Left ventricle myocardium inferior (tissue), 1 donor: ENCODE measurements around the gene ZNF710. TPM values are rescaled to one million over a fixed set of nuclear protein-coding genes. Genes with fewer than 3 reads are reported as not detected.
"Not testable (repeated sequence)": the region's sequence is repeated elsewhere in the genome, so short reads cannot be mapped to it uniquely, and the experiment has no call there.

Experiments
- DNase-seq: peaks from one replicate; pipeline ENCODE4 v3.0.0-alpha.2; 2020
- H3K27ac ChIP-seq: fragments of 200-600 bp; replicated peaks from 2 replicates; pipeline ENCODE4 v1.8.0; 2021
- H3K27me3 ChIP-seq: fragments of 200-600 bp; 2 replicates; pipeline ENCODE4 v1.8.0; 2021; ENCODE audit warnings: low read depth
- H3K36me3 ChIP-seq: fragments of 200-600 bp; 2 replicates; pipeline ENCODE4 v1.8.0; 2021
- H3K4me1 ChIP-seq: fragments of 200-600 bp; 2 replicates; pipeline ENCODE4 v1.8.0; 2021
- H3K4me3 ChIP-seq: fragments of 200-600 bp; 2 replicates; pipeline ENCODE4 v1.8.0; 2021; ENCODE audit warnings: mild to moderate bottlenecking, moderate library complexity
- H3K9me3 ChIP-seq: fragments of 200-600 bp; replicated peaks from 2 replicates; pipeline ENCODE4 v1.8.0; 2021
- intact Hi-C: fragments of 100-400 bp; cut with micrococcal nuclease; formaldehyde crosslinking; loops from one replicate; pipeline ENCODE4 v1.11.0; 2022
- long read RNA-seq: library from polyadenylated mRNA; unstranded; transcript quantifications from one replicate; pipeline ENCODE4 v2.0.0, GENCODE V29; 2021
- total RNA-seq: library from RNA; stranded (reverse); fragmentation: NEBNext Ultra II Directional; extraction: Animal tissue kit (Norgen Biotek cat#: 25700); gene quantifications from one replicate; pipeline ENCODE4 v1.2.1, GENCODE V29; 2021
- TF ChIP-seq, protein P1 (sequence below): fragments of 200-600 bp; IDR thresholded peaks from 2 replicates; pipeline ENCODE4 v1.8.0; 2021; ENCODE audit warnings: antibody characterized with exemption, mild to moderate bottlenecking, borderline replicate concordance
- donor health status: DM: no; HTN: yes; CAD: no; lungs with severe emphysema.

Gene ZNF710
- 5.5 TPM for total RNA-seq
- long read RNA-seq, partial matches to known transcripts: 3 of 15 reads
- long read RNA-seq, other reads (novel, unspliced or antisense): 12 of 15 reads

DNA sequence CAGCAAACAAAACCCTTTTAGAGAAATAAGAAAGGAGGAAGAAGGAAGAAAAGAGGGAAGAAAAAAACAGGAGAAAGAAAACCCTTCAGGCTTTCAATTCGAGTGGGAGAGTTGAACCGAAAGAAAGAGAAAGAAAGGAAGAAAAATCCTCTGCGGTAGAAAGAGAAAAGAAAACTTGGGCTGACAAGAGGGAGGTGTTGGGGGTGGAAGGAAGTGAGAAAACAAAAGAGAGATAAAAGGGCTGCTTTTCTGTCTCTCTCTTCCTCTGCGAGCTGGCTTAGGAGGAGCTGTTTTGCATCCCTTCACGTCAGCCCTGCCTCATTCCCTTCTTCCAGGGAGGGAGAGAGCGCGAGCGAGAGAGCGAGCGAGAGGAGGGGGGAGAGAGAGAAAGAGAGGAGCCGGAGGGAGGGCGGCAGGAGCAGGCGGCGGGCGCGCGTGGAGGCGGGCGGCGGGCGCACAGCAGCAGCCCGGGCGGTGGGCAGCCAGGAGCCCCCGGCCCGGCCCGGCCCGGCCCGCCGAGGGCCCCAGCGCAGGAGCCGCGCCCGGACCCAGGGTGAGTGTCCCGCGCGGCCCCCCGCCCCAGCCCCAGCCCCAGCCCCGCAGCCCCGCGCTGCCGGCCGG, at the start of gene ZNF710:
Gene ZNF710 (plus strand): TSS at position 263 of the 621 bp plus-strand sequence. CDS start 65,814 bp downstream, outside the sequence.
- Histone ChIP-seq H3K36me3 (no peaks in the 10 kb centered on the region), H3K27me3 (no peaks in the 10 kb centered on the region), H3K27ac (peak within 1 kb of the TSS; percentile 89), H3K4me3 (peak within 1 kb of the TSS; percentile 94), H3K4me1 (peaks cover 62% of the 10 kb centered on the region), H3K9me3 (no peaks in the 10 kb centered on the region)
- peak; percentile 56 for DNase-seq
- TF ChIP-seq, protein P1, sequence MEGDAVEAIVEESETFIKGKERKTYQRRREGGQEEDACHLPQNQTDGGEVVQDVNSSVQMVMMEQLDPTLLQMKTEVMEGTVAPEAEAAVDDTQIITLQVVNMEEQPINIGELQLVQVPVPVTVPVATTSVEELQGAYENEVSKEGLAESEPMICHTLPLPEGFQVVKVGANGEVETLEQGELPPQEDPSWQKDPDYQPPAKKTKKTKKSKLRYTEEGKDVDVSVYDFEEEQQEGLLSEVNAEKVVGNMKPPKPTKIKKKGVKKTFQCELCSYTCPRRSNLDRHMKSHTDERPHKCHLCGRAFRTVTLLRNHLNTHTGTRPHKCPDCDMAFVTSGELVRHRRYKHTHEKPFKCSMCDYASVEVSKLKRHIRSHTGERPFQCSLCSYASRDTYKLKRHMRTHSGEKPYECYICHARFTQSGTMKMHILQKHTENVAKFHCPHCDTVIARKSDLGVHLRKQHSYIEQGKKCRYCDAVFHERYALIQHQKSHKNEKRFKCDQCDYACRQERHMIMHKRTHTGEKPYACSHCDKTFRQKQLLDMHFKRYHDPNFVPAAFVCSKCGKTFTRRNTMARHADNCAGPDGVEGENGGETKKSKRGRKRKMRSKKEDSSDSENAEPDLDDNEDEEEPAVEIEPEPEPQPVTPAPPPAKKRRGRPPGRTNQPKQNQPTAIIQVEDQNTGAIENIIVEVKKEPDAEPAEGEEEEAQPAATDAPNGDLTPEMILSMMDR: no peak
- intact Hi-C loops: no loop called here

DNA sequence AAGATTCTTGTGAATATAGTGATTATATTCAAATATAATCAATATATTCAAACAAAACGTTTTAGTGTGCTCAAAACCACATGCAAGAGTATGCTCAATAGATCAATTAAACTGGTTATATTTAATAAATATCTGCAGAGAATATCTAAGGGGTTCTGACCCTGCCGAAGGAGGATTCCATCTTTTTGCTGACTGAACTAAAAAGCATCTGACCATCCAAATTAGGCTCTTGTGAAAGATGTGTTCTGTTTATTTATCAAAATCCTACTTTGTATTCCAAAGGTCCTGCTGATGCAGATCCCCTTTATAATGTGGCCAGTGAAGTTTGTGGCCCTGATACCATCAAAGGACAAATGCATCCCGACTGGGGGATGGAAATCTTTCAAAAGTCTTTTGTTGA, 46.6 kb upstream of the ZNF710 start:
- H3K4me1 ChIP-seq: no peaks in the 10 kb centered on the region
- H3K4me3 ChIP-seq: no peak overlapping the region
- no peaks in the 10 kb centered on the region for H3K9me3 ChIP-seq
- intact Hi-C loops: no loop called here
- no peak for DNase-seq
- no peaks in the 10 kb centered on the region for H3K27me3 ChIP-seq
- TF ChIP-seq, protein P1: no peak
- H3K27ac ChIP-seq: no peak overlapping the region
- H3K36me3 ChIP-seq: no peaks in the 10 kb centered on the region

DNA sequence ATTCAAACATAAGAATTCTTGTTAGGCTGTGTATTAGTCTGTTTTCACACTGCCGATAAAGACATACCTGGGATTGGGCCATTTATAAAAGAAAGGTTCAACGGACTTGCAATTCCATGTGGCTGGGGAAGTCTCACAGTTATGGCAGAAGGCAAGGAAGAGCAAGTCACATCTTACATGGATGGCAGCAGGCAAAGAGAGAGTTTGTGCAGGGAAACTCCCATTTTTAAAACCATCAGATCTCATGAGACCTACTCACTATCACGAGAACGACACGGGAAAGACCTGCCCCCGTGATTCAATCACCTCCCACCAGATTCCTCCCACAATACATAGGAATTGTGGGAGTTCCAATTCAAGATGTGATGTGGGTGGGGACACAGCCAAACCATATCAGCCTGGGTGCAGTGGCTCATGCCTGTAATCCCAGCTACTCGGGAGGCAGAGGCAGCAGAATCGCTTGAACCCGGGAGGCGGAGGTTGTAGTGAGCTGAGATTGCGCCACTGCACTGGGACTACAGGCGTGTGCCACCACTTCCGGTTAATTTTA, 45.6 kb upstream of the ZNF710 start:
- H3K9me3 ChIP-seq, DNase-seq, H3K27me3 ChIP-seq, H3K27ac ChIP-seq, H3K36me3 ChIP-seq, H3K4me1 ChIP-seq, H3K4me3 ChIP-seq, intact Hi-C loops: not testable (repeated sequence)

DNA sequence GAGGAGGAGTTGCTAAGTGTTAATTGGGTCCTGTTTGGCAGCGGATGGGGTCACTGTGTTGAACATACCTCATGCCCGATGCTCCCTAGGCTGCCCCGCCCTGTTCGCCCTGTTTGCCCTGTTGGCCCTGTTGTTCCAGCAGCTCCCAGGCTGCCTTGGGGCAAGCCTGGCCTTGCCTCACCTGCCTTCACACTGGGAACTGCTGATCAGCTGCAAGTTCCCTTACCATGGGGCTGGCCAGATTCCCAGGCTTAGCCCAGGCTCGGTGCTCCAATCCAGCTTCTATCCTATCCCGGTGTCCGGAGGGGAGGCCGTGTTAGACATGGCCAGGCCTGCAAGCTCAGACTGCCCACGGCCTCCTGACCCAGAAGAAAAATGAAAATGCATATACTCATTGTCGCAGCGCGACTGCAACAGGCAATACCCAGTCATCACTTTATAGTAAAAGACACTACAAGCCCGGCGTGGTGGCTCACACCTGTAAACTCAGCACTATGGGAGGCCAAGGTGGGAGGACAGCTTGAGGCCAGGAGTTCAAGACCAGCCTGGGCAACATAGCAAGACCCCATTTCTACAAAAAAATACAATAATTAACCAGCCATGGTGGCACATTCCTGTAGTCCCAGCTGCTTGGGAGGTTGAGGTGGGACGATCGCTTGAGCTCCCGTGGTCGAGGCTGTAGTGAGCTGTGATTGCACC, 42.9 kb upstream of the ZNF710 start:
- no peaks in the 10 kb centered on the region for H3K36me3 ChIP-seq
- DNase-seq: no peak
- no peaks in the 10 kb centered on the region for H3K27me3 ChIP-seq
- H3K27ac ChIP-seq: no peak overlapping the region
- H3K9me3 ChIP-seq: no peaks in the 10 kb centered on the region
- intact Hi-C loops: no loop called here
- no peaks in the 10 kb centered on the region for H3K4me1 ChIP-seq
- TF ChIP-seq, protein P1: no peak
- no peak overlapping the region for H3K4me3 ChIP-seq

- TF ChIP-seq, protein P1: no peak
- no peaks in the 10 kb centered on the region for H3K36me3 ChIP-seq
- H3K4me1 ChIP-seq: no peaks in the 10 kb centered on the region
- no peak overlapping the region for H3K27ac ChIP-seq
- no peaks in the 10 kb centered on the region for H3K27me3 ChIP-seq
- DNase-seq: peak; percentile 29
- H3K4me3 ChIP-seq: no peak overlapping the region
- no peaks in the 10 kb centered on the region for H3K9me3 ChIP-seq
- intact Hi-C loops: no loop called here
Observed at GRCh38 chr15:89963301-89964231, 37.6 kb upstream of the ZNF710 start.
